H1 (cell line): ENCODE measurements around the gene TMEM154. TPM values are rescaled to one million over a fixed set of nuclear protein-coding genes. Genes with fewer than 3 reads are reported as not detected.
A peak's percentile ranks its signal among the peaks of the same experiment; 100 is the strongest.

Experiments
- CTCF ChIA-PET: fragments of 300-600 bp; sonication (Branson Sonifier 250); formaldehyde crosslinking; loops from one replicate; lab custom pipeline; 2021; ENCODE audit not compliant: partially characterized antibody; lab: Charles Lee
- POLR2A ChIA-PET: fragments of 300-600 bp; sonication (Branson Sonifier 250); formaldehyde crosslinking; loops from one replicate; lab custom pipeline; 2021; ENCODE audit warnings: inconsistent platforms; ENCODE audit not compliant: partially characterized antibody; lab: Charles Lee
- DNase-seq, 2 experiments: peaks; one replicate each; pipeline versions ENCODE4 v3.0.0 to v3.0.0-alpha.2; 2010 to 2022; ENCODE audit warnings: low spot score in 2 of 2, low read depth in 1 of 2, mixed read lengths in 1 of 2
- FAIRE-seq: peaks from 2 replicates; lab custom pipeline; 2011; peaks lifted over from hg19 to GRCh38; lab: Jason Lieb, UNC
- H2AFZ ChIP-seq: 2 replicates; pipeline ENCODE4 v1.8.1; 2012; ENCODE audit warnings: low read length, inconsistent platforms
- H2AK5ac ChIP-seq: 2 replicates; pipeline ENCODE4 v1.6.1; 2013; ENCODE audit warnings: low read depth, low read length
- H2BK120ac ChIP-seq: replicated peaks from 2 replicates; pipeline ENCODE3; 2013; ENCODE audit warnings: low read depth, low read length, inconsistent platforms
- H2BK12ac ChIP-seq: 2 replicates; pipeline ENCODE4 v1.6.1; 2013; ENCODE audit warnings: low read depth, low read length
- H2BK15ac ChIP-seq: 2 replicates; pipeline ENCODE4 v1.6.1; 2013; ENCODE audit warnings: low read length
- H2BK20ac ChIP-seq: 2 replicates; pipeline ENCODE4 v1.6.1; 2013; ENCODE audit warnings: low read length
- H2BK5ac ChIP-seq: 2 replicates; pipeline ENCODE4 v1.6.1; 2013; ENCODE audit warnings: low read depth, low read length
- H3K14ac ChIP-seq: 2 replicates; pipeline ENCODE4 v1.6.1; 2013; ENCODE audit warnings: inconsistent platforms; ENCODE audit not compliant: insufficient read length
- H3K18ac ChIP-seq: 2 replicates; pipeline ENCODE4 v1.6.1; 2013; ENCODE audit warnings: low read length; ENCODE audit errors: extremely low read depth
- H3K23ac ChIP-seq: 2 replicates; pipeline ENCODE4 v1.6.1; 2013; ENCODE audit warnings: inconsistent platforms; ENCODE audit not compliant: insufficient read length
- H3K23me2 ChIP-seq: 2 replicates; pipeline ENCODE4 v1.6.1; 2013; ENCODE audit warnings: low read depth, low read length
- H3K27ac ChIP-seq: 2 replicates; pipeline ENCODE4 v1.6.1; 2011; ENCODE audit warnings: low read depth, low read length, inconsistent platforms
- H3K27me3 ChIP-seq, 4 experiments: replicated peaks in 1 of 4; 1 replicate in 1 of 4; 2 replicates in 3 of 4; pipeline versions ENCODE4 v1.6.1 to v1.8.1; 2011 to 2013; ENCODE audit warnings: low read length in 3 of 4, mild to moderate bottlenecking in 3 of 4, inconsistent platforms in 2 of 4, mixed read lengths in 2 of 4, moderate library complexity in 1 of 4; ENCODE audit not compliant: control insufficient read depth in 3 of 4, insufficient read depth in 3 of 4; ENCODE audit errors: extremely low read depth in 1 of 4
- H3K36me3 ChIP-seq, 4 experiments: 2 replicates each; pipeline versions ENCODE4 v1.6.1 to v1.8.1; 2011 to 2013; ENCODE audit warnings: mild to moderate bottlenecking in 4 of 4, low read length in 3 of 4, moderate library complexity in 2 of 4, control low read depth in 1 of 4, inconsistent platforms in 1 of 4; ENCODE audit not compliant: insufficient read depth in 4 of 4, control insufficient read depth in 2 of 4
- H3K4ac ChIP-seq: replicated peaks from 2 replicates; pipeline ENCODE3; 2013; ENCODE audit warnings: low read length, low read depth, mixed read lengths, inconsistent platforms; ENCODE audit not compliant: insufficient read length
- H3K4me1 ChIP-seq, 4 experiments: replicated peaks in 1 of 4; 1 replicate in 1 of 4; 2 replicates in 3 of 4; pipeline versions ENCODE4 v1.6.1 to v1.8.1; 2011 to 2013; ENCODE audit warnings: low read length in 3 of 4, inconsistent platforms in 2 of 4, mixed read lengths in 1 of 4; ENCODE audit not compliant: insufficient read depth in 4 of 4, control insufficient read depth in 3 of 4
- H3K4me2 ChIP-seq, 2 experiments: 2 replicates each; pipeline versions ENCODE4 v1.6.1 to v1.8.1; 2011 to 2013; ENCODE audit warnings: low read depth in 2 of 2, low read length in 2 of 2, control low read depth in 1 of 2, inconsistent platforms in 1 of 2, mild to moderate bottlenecking in 1 of 2; ENCODE audit not compliant: insufficient read depth in 1 of 2
- H3K4me3 ChIP-seq, 4 experiments: fragments of 200-600, 300-600 bp in 1 of 4; sonication (generic), shearing (Covaris generic), sonication (Bioruptor Twin) in 1 of 4; 2 replicates each; pipeline versions ENCODE4 v1.5.1 to v1.8.1; 2011 to 2016; ENCODE audit warnings: low read length in 4 of 4, low read depth in 3 of 4, control low read depth in 2 of 4, inconsistent platforms in 2 of 4, mild to moderate bottlenecking in 2 of 4, mixed read lengths in 1 of 4, moderate library complexity in 1 of 4; ENCODE audit not compliant: insufficient read depth in 2 of 4; ENCODE audit errors: extremely low read depth in 1 of 4
- H3K56ac ChIP-seq: replicated peaks from 2 replicates; pipeline ENCODE3; 2013; ENCODE audit warnings: low read depth, mild to moderate bottlenecking, mixed read lengths, low read length, inconsistent platforms; ENCODE audit not compliant: insufficient read length
- H3K79me1 ChIP-seq: 2 replicates; pipeline ENCODE4 v1.6.1; 2013; ENCODE audit warnings: low read depth, low read length, control low read depth
- H3K79me2 ChIP-seq, 2 experiments: 2 replicates each; pipeline versions ENCODE4 v1.6.1 to v1.8.1; 2012 to 2013; ENCODE audit warnings: low read length in 2 of 2, mild to moderate bottlenecking in 2 of 2, inconsistent platforms in 1 of 2; ENCODE audit not compliant: insufficient read depth in 2 of 2, control insufficient read depth in 1 of 2
- H3K9ac ChIP-seq, 4 experiments: replicated peaks in 1 of 4; 1 replicate in 1 of 4; 2 replicates in 3 of 4; pipeline versions ENCODE4 v1.6.1 to v1.8.1; 2011 to 2013; ENCODE audit warnings: low read depth in 3 of 4, low read length in 3 of 4, control low read depth in 2 of 4, mild to moderate bottlenecking in 2 of 4, moderate library complexity in 2 of 4, inconsistent platforms in 1 of 4; ENCODE audit errors: extremely low read depth in 1 of 4
- H3K9me3 ChIP-seq, 2 experiments: 2 replicates each; pipeline versions ENCODE4 v1.6.1 to v1.8.1; 2012 to 2013; ENCODE audit warnings: mild to moderate bottlenecking in 2 of 2, moderate library complexity in 2 of 2, control low read depth in 1 of 2, inconsistent platforms in 1 of 2, low read depth in 1 of 2, low read length in 1 of 2, mixed read lengths in 1 of 2; ENCODE audit not compliant: insufficient read depth in 2 of 2
- H4K20me1 ChIP-seq, 2 experiments: replicated peaks in 1 of 2; 2 replicates each; pipeline versions ENCODE3 to v1.8.1; 2011 to 2013; ENCODE audit warnings: inconsistent platforms in 2 of 2, low read length in 2 of 2, mild to moderate bottlenecking in 1 of 2; ENCODE audit not compliant: insufficient read depth in 2 of 2, control insufficient read depth in 1 of 2
- H4K5ac ChIP-seq: 2 replicates; pipeline ENCODE4 v1.6.1; 2013; ENCODE audit warnings: low read length, low read depth, mixed read lengths, inconsistent platforms; ENCODE audit not compliant: insufficient read length
- H4K8ac ChIP-seq: 2 replicates; pipeline ENCODE4 v1.8.0; 2013; ENCODE audit warnings: mild to moderate bottlenecking, moderate library complexity, low read length, inconsistent platforms; ENCODE audit not compliant: insufficient read depth; ENCODE audit errors: extremely low read depth
- H4K91ac ChIP-seq: replicated peaks from 2 replicates; pipeline ENCODE3; 2013; ENCODE audit warnings: low read length, mixed read lengths, inconsistent platforms; ENCODE audit not compliant: insufficient read length
- WGBS, 2 experiments: shearing (Covaris generic) in 1 of 2; methylation state at CpG; one replicate each; pipeline versions ENCODE4 v1.1.6 to v1.1.7; 2013 to 2015; ENCODE audit warnings: low lambda C conversion rate in 2 of 2, mixed read lengths in 2 of 2, inconsistent platforms in 1 of 2, low coverage in 1 of 2, missing lambda C conversion rate in 1 of 2; ENCODE audit not compliant: insufficient replicate concordance in 2 of 2, insufficient coverage in 1 of 2, insufficient read length in 1 of 2; ENCODE audit errors: extremely low coverage in 1 of 2, missing lambda C conversion rate in 1 of 2; 5-methylcytosine and 5-hydroxymethylcytosine counted together
- polyA plus RNA-seq, 7 experiments: library from polyadenylated mRNA; depleted of rRNA in 3 of 7; stranded (reverse) in 5 of 7; unstranded in 2 of 7; fragments of >200 nt in 5 of 7; fragments of 200-250 nt in 2 of 7; gene quantifications; 1 replicate in 5 of 7; 2 replicates in 1 of 7; 4 replicates in 1 of 7; pipeline versions ENCODE4 v1.2.1 to v1.2.3, GENCODE V29; 2011 to 2013; ENCODE audit warnings: missing spikeins in 2 of 7, mixed read lengths in 2 of 7
- total RNA-seq: library from RNA; stranded (reverse); fragmentation: NEBNext Ultra II Directional; extraction: Animal tissue kit (Norgen Biotek cat#: 25700); gene quantifications from 2 replicates; pipeline ENCODE4 v1.2.1, GENCODE V29; 2021

TMEM154 gene
- total and polyA plus RNA-seq, 2 of the 8 experiments (the other 6 are each of a cell fraction or from before 2014, with no cell fraction given): 0.33 to 1.2 TPM

DNA sequence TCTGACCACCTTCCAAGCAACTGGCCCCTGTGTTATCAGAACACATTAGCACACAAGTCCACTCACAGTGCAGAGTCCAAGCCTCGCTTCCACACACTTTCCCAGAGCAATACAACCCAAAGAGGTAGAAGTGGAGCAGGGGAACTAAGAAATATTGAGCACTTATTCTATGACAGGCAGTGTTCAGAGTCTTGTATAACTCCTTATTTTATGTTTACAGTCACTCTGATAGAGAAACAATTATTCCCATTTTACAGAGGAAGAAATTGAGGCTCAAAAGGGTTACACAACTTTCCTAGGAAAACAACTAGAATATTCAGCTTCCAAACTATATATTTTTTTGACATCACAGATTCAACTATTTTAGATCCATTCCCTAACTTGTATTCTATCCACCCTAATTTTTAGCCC lies 18.3 kb upstream of the TMEM154 start:
- ChIA-PET CTCF (interaction anchor here (0.6 kb wide), 1 partner anchor 86 kb away, joined by 3 read pairs; no protein-coding TSS in a partner anchor), POLR2A (no interaction called here)
- Histone ChIP-seq H4K20me1 (no peaks in the 10 kb centered on the region), H3K9me3 (no peaks in the 10 kb centered on the region), H3K4ac (no peak overlapping the region), H4K91ac (peak overlapping the region; percentile 46), H3K79me2 (no peaks in the 10 kb centered on the region), H2BK120ac (peak overlapping the region; percentile 30), H3K23me2 (no peaks in the 10 kb centered on the region), H4K5ac (no peak overlapping the region), H3K56ac (no peak overlapping the region), H4K8ac (no peak overlapping the region), H2BK15ac (peak overlapping the region; percentile 73; the same call in 1 of the 2 replicates), H2BK20ac (peak overlapping the region; percentile 88; the same call in 1 of the 2 replicates), H2BK12ac (no peak overlapping the region; the same call in 1 of the 2 replicates), H2AFZ (no peak overlapping the region), H3K14ac (no peak overlapping the region), H3K79me1 (no peaks in the 10 kb centered on the region), H3K27ac (no peak overlapping the region), H3K18ac (no peak overlapping the region), H3K23ac (no peak overlapping the region), H3K4me1 (peaks cover 7 to 12% (median 11%) of the 10 kb centered on the region in 4 experiments; a peak in 6 of 7 replicates), H2AK5ac (no peak overlapping the region), H3K36me3 (no peaks in the 10 kb centered on the region; a peak in 1 of 8 replicates), H3K4me2 (no peak overlapping the region), H3K4me3 (no peak overlapping the region), H3K27me3 (no peaks in the 10 kb centered on the region), H2BK5ac (0 out of 2 replicates have a peak overlapping the region, but pooled peaks have one; percentile 2), H3K9ac (no peak overlapping the region)
- WGBS, 2 experiments: 5% methylated on average over 1 of the region's 1 CpG; no CpG with 5 or more reads in 1 of the 2 experiments
- DNase-seq (no peak), FAIRE-seq (no peak)
